ACC112 (cell line): ENCODE data around the gene TNKS1BP1.
"Not testable (repeated sequence)": the region's sequence is repeated elsewhere in the genome, so short reads cannot be mapped to it uniquely, and the experiment has no call there.

ENCODE experiments used
- H2AFZ ChIP-seq: fragments of 200-600 bp; sonication (generic); one replicate; pipeline ENCODE4 v1.6.0; 2017; ENCODE audit warnings: antibody characterized with exemption, low read length; ENCODE audit not compliant: unreplicated experiment
- H3K27ac ChIP-seq: fragments of 200-600 bp; sonication (generic); 2 replicates; pipeline ENCODE4 v1.5.1; 2014; ENCODE audit warnings: low read depth, mild to moderate bottlenecking, antibody characterized with exemption, low read length, moderate library complexity
- H3K27me3 ChIP-seq: fragments of 200-600 bp; sonication (generic); 2 replicates; pipeline ENCODE4 v1.6.1; 2014; ENCODE audit warnings: mild to moderate bottlenecking, antibody characterized with exemption, low read length, moderate library complexity, mixed read lengths; ENCODE audit not compliant: insufficient read depth
- H3K36me3 ChIP-seq: fragments of 200-600 bp; sonication (generic); 2 replicates; pipeline ENCODE4 v1.6.1; 2016; ENCODE audit warnings: mild to moderate bottlenecking, antibody characterized with exemption, low read length, moderate library complexity, mixed read lengths; ENCODE audit not compliant: insufficient read depth
- H3K4me1 ChIP-seq: fragments of 200-600 bp; sonication (generic); one replicate; pipeline ENCODE4 v1.6.1; 2016; ENCODE audit warnings: low read length, mixed read lengths; ENCODE audit not compliant: insufficient read depth, unreplicated experiment, control insufficient read depth
- H3K4me3 ChIP-seq: fragments of 200-600 bp; sonication (generic); 2 replicates; pipeline ENCODE4 v1.5.1; 2014; ENCODE audit warnings: mild to moderate bottlenecking, low read depth, low read length
- H3K79me2 ChIP-seq: fragments of 200-600 bp; sonication (generic); one replicate; pipeline ENCODE4 v1.6.0; 2016; ENCODE audit warnings: low read length; ENCODE audit not compliant: control insufficient read depth, unreplicated experiment, insufficient read depth

TNKS1BP1 gene

GRCh38 chr11:57303990-57304579, 20.7 kb downstream of the TNKS1BP1 start:
- H3K79me2 ChIP-seq = peaks cover 35% of the 10 kb centered on the region
- peaks cover 39% of the 10 kb centered on the region; the same call in 1 of the 2 replicates for H3K36me3 ChIP-seq

GRCh38 chr11:57303280-57303989, 21.3 kb downstream of the TNKS1BP1 start:
- peaks cover 47% of the 10 kb centered on the region for H3K4me1 ChIP-seq
- H3K4me3 ChIP-seq = no peak overlapping the region
- H2AFZ ChIP-seq = no peak overlapping the region
- no peaks in the 10 kb centered on the region for H3K27me3 ChIP-seq
- no peak overlapping the region for H3K27ac ChIP-seq
- H3K79me2 ChIP-seq = peaks cover 30% of the 10 kb centered on the region
- H3K36me3 ChIP-seq = peaks cover 42% of the 10 kb centered on the region; the same call in 1 of the 2 replicates

More at GRCh38 chr11:57303990-57304579, 20.7 kb downstream of the TNKS1BP1 start:
- no peaks in the 10 kb centered on the region for H3K27me3 ChIP-seq
- peaks cover 51% of the 10 kb centered on the region for H3K4me1 ChIP-seq
- no peak overlapping the region for H3K27ac ChIP-seq
- no peak overlapping the region for H3K4me3 ChIP-seq
- H2AFZ ChIP-seq = no peak overlapping the region

DNA sequence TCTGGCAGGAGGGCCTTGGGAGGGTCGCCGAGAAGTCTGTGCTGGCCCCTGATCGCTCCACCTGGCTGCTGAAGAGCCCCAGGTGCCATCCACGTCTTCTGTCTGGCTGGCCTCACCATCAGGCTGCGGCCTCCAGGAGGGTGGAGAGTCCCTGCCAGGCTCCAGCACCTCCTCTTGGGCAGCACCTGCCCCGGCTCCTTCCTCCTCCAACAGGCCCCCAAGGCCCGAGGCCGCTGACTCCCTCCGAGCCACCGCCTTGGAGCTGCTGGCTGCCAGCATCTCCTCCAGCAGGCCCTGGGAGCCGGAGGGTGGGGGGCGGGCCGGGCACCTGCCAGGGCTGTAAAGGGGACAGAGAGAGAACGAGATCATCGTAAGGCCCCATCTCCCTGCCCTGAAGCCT, 22.3 kb downstream of the TNKS1BP1 start:
- peaks cover 25% of the 10 kb centered on the region for H3K79me2 ChIP-seq

DNA sequence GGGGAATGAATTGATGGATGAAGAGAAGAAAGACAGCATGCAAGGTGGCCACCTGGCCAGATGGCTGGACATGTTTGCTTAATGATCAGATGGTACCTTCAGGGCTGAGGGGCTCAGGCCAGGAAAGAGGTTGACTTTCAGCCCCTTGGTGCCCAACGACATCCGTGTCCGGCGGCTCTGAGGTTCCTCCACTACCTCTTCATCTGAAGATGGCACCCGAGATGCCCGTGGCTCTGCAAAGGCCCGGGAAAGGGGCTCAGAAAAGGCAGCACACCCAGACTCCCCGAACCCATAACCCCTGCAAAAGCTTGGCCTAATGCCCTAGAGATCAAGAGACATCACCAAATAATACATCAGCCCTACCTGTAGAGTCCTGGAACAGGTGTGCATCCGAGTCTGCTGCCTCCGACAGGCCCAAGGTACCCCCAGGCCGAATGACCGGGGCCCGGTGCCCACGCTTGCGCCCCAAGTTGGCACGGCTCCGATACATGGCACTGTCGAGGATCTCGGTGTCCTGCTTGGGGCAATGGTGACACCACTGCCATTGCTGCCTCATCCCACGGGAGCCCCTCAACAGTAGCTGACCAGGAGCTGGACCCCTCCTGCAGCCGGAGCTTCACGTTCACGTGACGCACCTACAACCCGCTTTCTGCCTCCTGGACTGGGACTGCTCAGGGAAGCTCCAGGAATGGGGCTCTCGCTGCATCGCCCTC, 22.9 kb downstream of the TNKS1BP1 start:
- Histone ChIP-seq H3K27ac (no peak overlapping the region), H3K4me3 (no peak overlapping the region), H3K36me3 (peaks cover 43% of the 10 kb centered on the region; the same call in 1 of the 2 replicates), H3K79me2 (peaks cover 19% of the 10 kb centered on the region), H2AFZ (no peak overlapping the region), H3K4me1 (peaks cover 31% of the 10 kb centered on the region), H3K27me3 (no peaks in the 10 kb centered on the region)

More for the DNA sequence above, 22.3 kb downstream of the TNKS1BP1 start:
- peaks cover 42% of the 10 kb centered on the region; the same call in 1 of the 2 replicates for H3K36me3 ChIP-seq
- H3K4me1 ChIP-seq = peaks cover 37% of the 10 kb centered on the region
- H2AFZ ChIP-seq = no peak overlapping the region
- no peaks in the 10 kb centered on the region for H3K27me3 ChIP-seq
- no peak overlapping the region for H3K4me3 ChIP-seq
- no peak overlapping the region for H3K27ac ChIP-seq

DNA sequence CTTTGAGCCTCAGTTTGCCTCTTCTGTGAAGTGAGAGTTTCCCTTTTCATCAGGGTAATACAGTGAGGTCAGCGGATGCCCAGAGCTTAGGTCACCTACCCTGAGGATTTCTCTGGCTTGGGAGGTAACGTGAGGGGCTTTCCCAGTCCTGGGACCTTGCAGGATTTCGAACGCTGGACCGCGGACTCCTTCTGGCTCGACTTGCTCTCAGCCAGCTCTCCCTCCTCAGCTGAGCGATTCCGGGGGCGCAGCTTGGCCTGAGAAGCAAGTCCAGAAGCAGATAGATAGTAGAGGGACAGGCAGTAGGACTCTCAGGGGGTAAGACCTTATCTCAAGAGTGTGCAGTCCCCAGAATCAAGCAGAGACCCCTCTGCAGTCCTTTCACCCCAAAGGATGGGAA, 24.0 kb downstream of the TNKS1BP1 start:
- peaks cover 11% of the 10 kb centered on the region for H3K79me2 ChIP-seq
- H3K27ac ChIP-seq = no peak overlapping the region
- peaks cover 24% of the 10 kb centered on the region for H3K4me1 ChIP-seq
- no peak overlapping the region for H2AFZ ChIP-seq
- H3K4me3 ChIP-seq = no peak overlapping the region
- H3K27me3 ChIP-seq = no peaks in the 10 kb centered on the region
- peaks cover 49% of the 10 kb centered on the region; the same call in 1 of the 2 replicates for H3K36me3 ChIP-seq

DNA sequence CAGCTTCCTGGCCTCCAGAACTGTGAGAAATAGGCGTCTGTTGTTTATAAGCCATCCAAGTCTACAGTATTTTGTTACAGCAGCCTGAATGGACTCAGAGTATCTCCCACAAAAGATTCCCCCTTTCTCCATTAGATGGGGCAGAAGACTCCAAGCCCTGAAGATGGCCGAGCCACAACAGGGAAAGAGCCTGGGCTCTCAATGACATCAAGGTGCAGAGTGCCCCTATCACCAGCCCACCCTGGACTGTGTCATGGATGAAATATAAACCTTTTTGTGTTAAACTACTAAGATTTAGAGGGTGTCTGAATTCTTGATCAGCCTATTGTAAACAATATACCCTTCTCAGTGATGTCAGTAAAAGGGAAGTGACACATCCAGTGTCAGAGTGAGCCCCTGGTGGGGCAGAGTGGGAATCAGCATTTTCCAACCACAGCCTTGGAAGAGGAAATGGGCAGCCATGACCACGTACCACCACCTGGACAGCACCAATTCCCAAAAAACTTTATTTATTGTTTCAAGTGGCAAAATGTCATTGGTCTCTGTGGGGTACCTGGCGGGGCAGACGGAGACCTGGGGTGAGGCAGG, 25.5 kb downstream of the TNKS1BP1 start:
- Histone ChIP-seq H3K27ac (no peak overlapping the region), H2AFZ (no peak overlapping the region), H3K36me3 (peaks cover 49% of the 10 kb centered on the region; the same call in 1 of the 2 replicates), H3K4me3 (no peak overlapping the region), H3K27me3 (no peaks in the 10 kb centered on the region), H3K79me2 (no peaks in the 10 kb centered on the region), H3K4me1 (peaks cover 16% of the 10 kb centered on the region)

GRCh38 chr11:57297221-57297620, 27.5 kb downstream of the TNKS1BP1 start:
- Histone ChIP-seq H3K4me3 (no peak overlapping the region), H3K79me2 (no peaks in the 10 kb centered on the region), H3K36me3 (peaks cover 49% of the 10 kb centered on the region; the same call in 1 of the 2 replicates), H3K27ac (no peak overlapping the region), H3K4me1 (peaks cover 14% of the 10 kb centered on the region), H2AFZ (no peak overlapping the region), H3K27me3 (no peaks in the 10 kb centered on the region)

- peaks cover 14% of the 10 kb centered on the region for H3K4me1 ChIP-seq
- H2AFZ ChIP-seq, H3K4me3 ChIP-seq, H3K27me3 ChIP-seq, H3K79me2 ChIP-seq, H3K27ac ChIP-seq: not testable (repeated sequence)
- peaks cover 41% of the 10 kb centered on the region; the same call in 1 of the 2 replicates for H3K36me3 ChIP-seq
Measured at GRCh38 chr11:57296205-57296604, 28.5 kb downstream of the TNKS1BP1 start.

- H3K27me3 ChIP-seq = no peaks in the 10 kb centered on the region
- H3K79me2 ChIP-seq = no peaks in the 10 kb centered on the region
- H3K4me3 ChIP-seq = no peak overlapping the region
- H3K27ac ChIP-seq = no peak overlapping the region
- peaks cover 24% of the 10 kb centered on the region; the same call in 1 of the 2 replicates for H3K36me3 ChIP-seq
- peaks cover 28% of the 10 kb centered on the region for H3K4me1 ChIP-seq
- no peak overlapping the region for H2AFZ ChIP-seq
Measured at GRCh38 chr11:57294225-57295131, 30.3 kb downstream of the TNKS1BP1 start.

DNA sequence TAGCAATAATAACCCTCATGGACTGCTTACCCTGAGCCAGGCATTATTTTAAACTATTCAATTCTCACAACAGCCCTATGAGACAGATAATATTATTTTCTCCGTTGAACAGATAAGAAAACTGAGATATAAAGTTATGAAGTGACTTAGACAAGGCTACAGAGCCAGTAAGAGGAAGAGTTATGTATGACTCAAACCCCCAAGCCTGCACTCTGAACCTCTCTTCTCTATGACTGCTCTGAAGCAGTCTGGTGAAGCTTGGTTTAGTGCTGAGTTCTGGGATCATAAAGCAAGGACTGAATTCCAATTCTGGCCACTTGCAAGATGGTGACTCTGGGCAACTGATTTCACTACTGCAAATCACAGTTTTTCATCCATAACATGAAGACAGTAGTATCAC, 34.5 kb downstream of the TNKS1BP1 start:
- H3K27ac ChIP-seq = peak overlapping the region; percentile 87
- H3K36me3 ChIP-seq = no peaks in the 10 kb centered on the region
- H3K4me3 ChIP-seq = no peak overlapping the region
- H3K4me1 ChIP-seq = peaks cover 45% of the 10 kb centered on the region
- H2AFZ ChIP-seq = no peak overlapping the region
- no peaks in the 10 kb centered on the region for H3K27me3 ChIP-seq
- H3K79me2 ChIP-seq = no peaks in the 10 kb centered on the region
